ENCODE measurements around the gene BTN2A1. TPM values are rescaled to one million over a fixed set of nuclear protein-coding genes. Genes with fewer than 3 reads are reported as not detected.

The BTN2A1 gene
- total and polyA plus RNA-seq, 10 of the 15 experiments (the other 5 are each of a cell fraction or from before 2014, with no cell fraction given), result 8.2 to 28.0 (median 15.8) TPM

DNA sequence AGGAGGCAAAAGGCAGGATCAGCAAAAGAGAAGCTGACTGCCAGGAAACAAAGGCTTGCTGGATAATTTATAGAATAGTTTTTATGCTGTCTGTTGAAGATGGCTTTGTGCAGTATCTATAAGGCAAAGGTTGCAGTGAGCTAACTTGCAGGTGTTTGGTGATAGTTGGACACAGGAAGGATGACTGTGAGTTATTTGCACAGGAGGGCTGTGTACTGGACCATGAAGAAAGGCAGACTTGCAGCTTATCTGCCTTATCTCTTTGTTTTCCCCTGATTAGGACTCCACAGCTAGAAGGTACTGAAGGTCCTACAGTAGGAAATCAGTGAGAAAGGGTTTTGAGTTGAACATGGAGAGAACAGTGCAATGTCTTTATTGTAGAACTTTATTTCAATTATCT is 44.4 kb downstream of the BTN2A1 start (continued):
- TF ChIP-seq, protein P1, sequence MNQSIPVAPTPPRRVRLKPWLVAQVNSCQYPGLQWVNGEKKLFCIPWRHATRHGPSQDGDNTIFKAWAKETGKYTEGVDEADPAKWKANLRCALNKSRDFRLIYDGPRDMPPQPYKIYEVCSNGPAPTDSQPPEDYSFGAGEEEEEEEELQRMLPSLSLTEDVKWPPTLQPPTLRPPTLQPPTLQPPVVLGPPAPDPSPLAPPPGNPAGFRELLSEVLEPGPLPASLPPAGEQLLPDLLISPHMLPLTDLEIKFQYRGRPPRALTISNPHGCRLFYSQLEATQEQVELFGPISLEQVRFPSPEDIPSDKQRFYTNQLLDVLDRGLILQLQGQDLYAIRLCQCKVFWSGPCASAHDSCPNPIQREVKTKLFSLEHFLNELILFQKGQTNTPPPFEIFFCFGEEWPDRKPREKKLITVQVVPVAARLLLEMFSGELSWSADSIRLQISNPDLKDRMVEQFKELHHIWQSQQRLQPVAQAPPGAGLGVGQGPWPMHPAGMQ (IDR thresholded peaks at IDR 0.05; ENCODE audit: borderline replicate concordance), result no peak
- TF ChIP-seq, protein P2, sequence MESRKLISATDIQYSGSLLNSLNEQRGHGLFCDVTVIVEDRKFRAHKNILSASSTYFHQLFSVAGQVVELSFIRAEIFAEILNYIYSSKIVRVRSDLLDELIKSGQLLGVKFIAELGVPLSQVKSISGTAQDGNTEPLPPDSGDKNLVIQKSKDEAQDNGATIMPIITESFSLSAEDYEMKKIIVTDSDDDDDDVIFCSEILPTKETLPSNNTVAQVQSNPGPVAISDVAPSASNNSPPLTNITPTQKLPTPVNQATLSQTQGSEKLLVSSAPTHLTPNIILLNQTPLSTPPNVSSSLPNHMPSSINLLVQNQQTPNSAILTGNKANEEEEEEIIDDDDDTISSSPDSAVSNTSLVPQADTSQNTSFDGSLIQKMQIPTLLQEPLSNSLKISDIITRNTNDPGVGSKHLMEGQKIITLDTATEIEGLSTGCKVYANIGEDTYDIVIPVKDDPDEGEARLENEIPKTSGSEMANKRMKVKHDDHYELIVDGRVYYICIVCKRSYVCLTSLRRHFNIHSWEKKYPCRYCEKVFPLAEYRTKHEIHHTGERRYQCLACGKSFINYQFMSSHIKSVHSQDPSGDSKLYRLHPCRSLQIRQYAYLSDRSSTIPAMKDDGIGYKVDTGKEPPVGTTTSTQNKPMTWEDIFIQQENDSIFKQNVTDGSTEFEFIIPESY (IDR thresholded peaks at IDR 0.05), result no peak

DNA sequence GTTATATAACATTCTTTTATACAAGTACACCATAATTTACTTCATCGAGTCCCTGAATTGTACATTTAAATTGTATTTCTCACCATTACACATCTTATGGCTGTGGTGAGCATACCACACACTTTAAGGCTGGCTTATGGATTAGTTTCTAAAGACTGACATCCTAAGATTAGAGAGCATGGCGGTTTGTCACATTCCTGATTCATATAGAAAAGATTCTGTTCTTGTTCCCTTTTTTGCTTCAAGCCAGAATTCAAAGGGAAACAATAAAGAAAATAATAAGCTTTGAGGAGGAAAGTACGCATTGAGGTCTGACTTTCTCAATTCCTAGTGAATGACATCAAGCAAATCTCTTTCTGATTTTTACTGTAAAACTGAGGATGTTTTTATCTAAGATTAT is 44.9 kb downstream of the BTN2A1 start:
- Histone ChIP-seq H3K4me2 (ENCODE audit: control insufficient read depth, insufficient read depth) (no peak overlapping the region), H3K27ac (ENCODE audit: control insufficient read depth, insufficient read depth) (no peak overlapping the region), H3K4me3 (no peak overlapping the region), H3K4me1 (ENCODE audit: control insufficient read depth, insufficient read depth, low read length) (peaks cover 11% of the 10 kb centered on the region; the same call in 1 of the 2 replicates), H3K9me3 (replicated peaks; ENCODE audit: control insufficient read depth, insufficient read depth, low read length) (no peaks in the 10 kb centered on the region), H3K27me3 (replicated peaks in 1 of 2; ENCODE audit: control insufficient read depth in 2 of 2, insufficient read depth in 2 of 2, low read length in 1 of 2) (no peaks in the 10 kb centered on the region; a peak in 1 of 4 replicates), H3K9ac (ENCODE audit: control insufficient read depth, insufficient read depth, low read length) (no peak overlapping the region), H3K79me2 (ENCODE audit: control insufficient read depth, insufficient read depth, low read length) (no peaks in the 10 kb centered on the region), H2AFZ (ENCODE audit: control insufficient read depth, low read depth, low read length) (no peak overlapping the region), H3K36me3 (ENCODE audit: control insufficient read depth in 2 of 2, insufficient read depth in 2 of 2, low read length in 1 of 2) (no peaks in the 10 kb centered on the region), H4K20me1 (ENCODE audit: control insufficient read depth, insufficient read depth) (no peaks in the 10 kb centered on the region)
- in situ Hi-C loops (cut with MboI), result no loop called here
- BruUV-seq (replicated peaks), result no TSS peak
- ATAC-seq (no peak), FAIRE-seq (no peak), DNase-seq (ENCODE audit: low read depth, low spot score) (no peak)
- ChIA-PET RAD21 (ENCODE audit: unreplicated experiment) (interaction anchor here (1.1 to 1.2 kb wide), 2 partner anchors 31 to 60 kb away, joined by 3 read pairs; no protein-coding TSS in a partner anchor), POLR2A (interaction anchor here (0.8 kb wide), 1 partner anchor 17 kb away, joined by 3 read pairs; no protein-coding TSS in a partner anchor), CTCF (interaction anchor here (0.6 to 1.1 kb wide), 3 partner anchors 30 to 1371 kb away, joined by 3 read pairs; no protein-coding TSS in a partner anchor), SMC1A (ENCODE audit: uncharacterized antibody, unreplicated experiment) (interaction anchor here (0.7 to 2.6 kb wide), 9 partner anchors 9 to 378 kb away, joined by 3 to 11 read pairs (median 3); a partner anchor contains a TSS)
- no peak for TF ChIP-seq ZBED1 (IDR thresholded peaks at IDR 0.05; ENCODE audit: borderline replicate concordance)
- TF ChIP-seq ZNF24 (IDR thresholded peaks at IDR 0.05), result no peak
- TF ChIP-seq, protein P3, sequence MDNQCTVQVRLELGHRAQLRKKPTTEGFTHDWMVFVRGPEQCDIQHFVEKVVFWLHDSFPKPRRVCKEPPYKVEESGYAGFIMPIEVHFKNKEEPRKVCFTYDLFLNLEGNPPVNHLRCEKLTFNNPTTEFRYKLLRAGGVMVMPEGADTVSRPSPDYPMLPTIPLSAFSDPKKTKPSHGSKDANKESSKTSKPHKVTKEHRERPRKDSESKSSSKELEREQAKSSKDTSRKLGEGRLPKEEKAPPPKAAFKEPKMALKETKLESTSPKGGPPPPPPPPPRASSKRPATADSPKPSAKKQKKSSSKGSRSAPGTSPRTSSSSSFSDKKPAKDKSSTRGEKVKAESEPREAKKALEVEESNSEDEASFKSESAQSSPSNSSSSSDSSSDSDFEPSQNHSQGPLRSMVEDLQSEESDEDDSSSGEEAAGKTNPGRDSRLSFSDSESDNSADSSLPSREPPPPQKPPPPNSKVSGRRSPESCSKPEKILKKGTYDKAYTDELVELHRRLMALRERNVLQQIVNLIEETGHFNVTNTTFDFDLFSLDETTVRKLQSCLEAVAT (IDR thresholded peaks at IDR 0.05), result no peak
- intact Hi-C loops (cut with micrococcal nuclease; ENCODE audit: unreplicated experiment), result no loop called here
- WGBS (ENCODE audit: insufficient coverage, insufficient replicate concordance, low lambda C conversion rate, missing lambda C conversion rate), result 30% methylated on average over 3 of the region's 3 CpGs

All from GM12878 (cell line).